ENCODE results near the gene SDK1. TPM values are rescaled to one million over a fixed set of nuclear protein-coding genes. Genes with fewer than 3 reads are reported as not detected.
"Not testable (repeated sequence)": the region's sequence is repeated elsewhere in the genome, so short reads cannot be mapped to it uniquely, and the experiment has no call there.

The SDK1 gene
- total and polyA plus RNA-seq, 2 experiments from 2014 or later, result 2.1 to 10.0 TPM

GRCh38 chr7:3755778-3756453 lies 454.9 kb downstream of the SDK1 start:
- H3K27ac ChIP-seq (ENCODE audit: low read depth); H3K79me2 ChIP-seq (replicated peaks; ENCODE audit: insufficient read depth); H3K9me3 Mint-ChIP-seq; H3K36me3 Mint-ChIP-seq (ENCODE audit: low read depth); H4K20me1 ChIP-seq (replicated peaks; ENCODE audit: insufficient read depth); ATAC-seq; H3K27ac Mint-ChIP-seq; H3K27me3 Mint-ChIP-seq (ENCODE audit: insufficient read depth, low read depth, poor library complexity); H3K36me3 ChIP-seq (ENCODE audit: insufficient read depth); DNase-seq (ENCODE audit: low spot score); H3F3A ChIP-seq (replicated peaks; ENCODE audit: low read depth); H3K9me2 ChIP-seq (ENCODE audit: insufficient read depth); H3K4me2 ChIP-seq; H2AFZ ChIP-seq; H3K27me3 ChIP-seq (ENCODE audit: insufficient read depth); H3K4me3 ChIP-seq; H3K4me3 Mint-ChIP-seq: not testable (repeated sequence)
- H3K4me1 ChIP-seq (ENCODE audit: insufficient read depth), result peaks cover 17% of the 10 kb centered on the region
- H3K4me1 Mint-ChIP-seq, result peaks cover 30% of the 10 kb centered on the region

GRCh38 chr7:3757059-3757458 lies 456.0 kb downstream of the SDK1 start:
- no peak overlapping the region for H3K4me3 Mint-ChIP-seq
- ATAC-seq (no peak), DNase-seq (ENCODE audit: low spot score) (no peak)
- Histone ChIP-seq H4K20me1 (replicated peaks; ENCODE audit: insufficient read depth) (no peaks in the 10 kb centered on the region), H2AFZ (no peak overlapping the region), H3F3A (replicated peaks; ENCODE audit: low read depth) (no peaks in the 10 kb centered on the region), H3K79me2 (replicated peaks; ENCODE audit: insufficient read depth) (no peaks in the 10 kb centered on the region), H3K36me3 (ENCODE audit: insufficient read depth) (no peaks in the 10 kb centered on the region), H3K4me3 (no peak overlapping the region), H3K27me3 (ENCODE audit: insufficient read depth) (no peaks in the 10 kb centered on the region), H3K27ac (ENCODE audit: low read depth) (no peak overlapping the region), H3K9me2 (ENCODE audit: insufficient read depth) (no peaks in the 10 kb centered on the region), H3K4me2 (no peak overlapping the region), H3K4me1 (ENCODE audit: insufficient read depth) (peaks cover 17% of the 10 kb centered on the region)
- peaks cover 3% of the 10 kb centered on the region; the same call in 2 of the 3 replicates for H3K36me3 Mint-ChIP-seq (ENCODE audit: low read depth)
- peaks cover 4% of the 10 kb centered on the region for H3K27me3 Mint-ChIP-seq (ENCODE audit: insufficient read depth, low read depth, poor library complexity)
- no peaks in the 10 kb centered on the region; the same call in none of the 3 replicates for H3K9me3 Mint-ChIP-seq
- no peak overlapping the region for H3K27ac Mint-ChIP-seq
- peaks cover 30% of the 10 kb centered on the region for H3K4me1 Mint-ChIP-seq
- no peak for TF ChIP-seq JUNB (IDR thresholded peaks at IDR 0.05; ENCODE audit: unreplicated experiment)
- TF ChIP-seq ZNF462 (CRISPR knock-in tag; IDR thresholded peaks at IDR 0.05), result no peak
- no peak for TF ChIP-seq ZNF331 (CRISPR knock-in tag; IDR thresholded peaks at IDR 0.05; ENCODE audit: low read depth)
- TF ChIP-seq CREB1 (CRISPR knock-in tag; IDR thresholded peaks at IDR 0.05; ENCODE audit: low read depth), result no peak
- no peak for TF ChIP-seq ETS1 (IDR thresholded peaks at IDR 0.05)
- TF ChIP-seq EZH2phosphoT487 (IDR thresholded peaks at IDR 0.05; ENCODE audit: unreplicated experiment), result no peak
- TF ChIP-seq ZNF114 (CRISPR knock-in tag; IDR thresholded peaks at IDR 0.05), result no peak
- no peak for TF ChIP-seq NANOG (IDR thresholded peaks at IDR 0.05; ENCODE audit: borderline replicate concordance)
- no peak for TF ChIP-seq POLR2AphosphoS5 (IDR thresholded peaks at IDR 0.05; ENCODE audit: low read depth)
- TF ChIP-seq CTCF (conservative IDR thresholded peaks at IDR 0.05; ENCODE audit: low read depth in 2 of 2), result no peak

All from GM23338 (cell line).